HEK293 (cell line): ENCODE measurements around the gene BICC1.

ENCODE experiments used
- GLIS1 ChIP-seq: fragments of 450-650 bp; formaldehyde crosslinking; IDR thresholded peaks from 2 replicates; pipeline ENCODE4 v1.5.1; 2016; ENCODE audit warnings: missing biosample characterization, missing genetic modification characterization
- KLF1 ChIP-seq: fragments of 450-650 bp; formaldehyde crosslinking; IDR thresholded peaks from 2 replicates; pipeline ENCODE4 v1.5.1; 2016; ENCODE audit warnings: missing biosample characterization, missing genetic modification characterization
- MYNN ChIP-seq: fragments of 450-650 bp; formaldehyde crosslinking; IDR thresholded peaks from 2 replicates; pipeline ENCODE4 v1.5.1; 2016; ENCODE audit warnings: missing biosample characterization, missing genetic modification characterization, borderline replicate concordance
- REST ChIP-seq: fragments of 450-650 bp; formaldehyde crosslinking; IDR thresholded peaks from 2 replicates; pipeline ENCODE4 v1.5.1; 2016; ENCODE audit warnings: missing biosample characterization, missing genetic modification characterization
- YY1 ChIP-seq: fragments of 450-650 bp; formaldehyde crosslinking; IDR thresholded peaks from 2 replicates; pipeline ENCODE4 v1.5.1; 2018; ENCODE audit warnings: missing biosample characterization, missing genetic modification characterization
- ZNF140 ChIP-seq: fragments of 450-650 bp; formaldehyde crosslinking; IDR thresholded peaks from 2 replicates; pipeline ENCODE4 v1.5.1; 2016; ENCODE audit warnings: missing biosample characterization, missing genetic modification characterization
- ZNF585B ChIP-seq: fragments of 450-650 bp; formaldehyde crosslinking; IDR thresholded peaks from 2 replicates; pipeline ENCODE4 v1.5.1; 2016; ENCODE audit warnings: missing biosample characterization, missing genetic modification characterization
- ZNF785 ChIP-seq: fragments of 450-650 bp; formaldehyde crosslinking; IDR thresholded peaks from 2 replicates; pipeline ENCODE4 v1.5.1; 2016; ENCODE audit warnings: missing biosample characterization, missing genetic modification characterization
- TF ChIP-seq, protein P1 (sequence below): fragments of 450-650 bp; formaldehyde crosslinking; IDR thresholded peaks from 2 replicates; pipeline ENCODE4 v1.5.1; 2016; ENCODE audit warnings: missing biosample characterization, missing genetic modification characterization

DNA sequence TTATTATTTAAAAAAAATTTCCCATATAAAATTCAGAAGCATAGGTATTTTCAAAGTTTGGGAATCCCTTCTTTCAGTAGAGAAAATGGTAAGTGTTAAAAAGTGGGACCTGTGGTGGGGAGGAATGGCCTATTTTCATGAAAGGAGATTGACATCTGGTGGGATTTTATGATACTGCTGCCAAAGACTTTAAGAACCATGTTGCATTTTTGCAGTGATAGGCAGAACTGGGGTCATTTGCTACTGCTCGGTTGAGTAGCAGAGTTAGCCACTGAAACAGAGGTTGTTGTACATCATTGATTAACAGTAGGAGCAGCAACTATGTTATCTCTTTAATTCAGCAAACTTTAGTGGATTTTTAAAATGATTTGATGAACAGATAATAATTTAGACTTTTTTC is 4.4 kb downstream of the BICC1 start:
- no peak for TF ChIP-seq REST
- TF ChIP-seq, protein P1, sequence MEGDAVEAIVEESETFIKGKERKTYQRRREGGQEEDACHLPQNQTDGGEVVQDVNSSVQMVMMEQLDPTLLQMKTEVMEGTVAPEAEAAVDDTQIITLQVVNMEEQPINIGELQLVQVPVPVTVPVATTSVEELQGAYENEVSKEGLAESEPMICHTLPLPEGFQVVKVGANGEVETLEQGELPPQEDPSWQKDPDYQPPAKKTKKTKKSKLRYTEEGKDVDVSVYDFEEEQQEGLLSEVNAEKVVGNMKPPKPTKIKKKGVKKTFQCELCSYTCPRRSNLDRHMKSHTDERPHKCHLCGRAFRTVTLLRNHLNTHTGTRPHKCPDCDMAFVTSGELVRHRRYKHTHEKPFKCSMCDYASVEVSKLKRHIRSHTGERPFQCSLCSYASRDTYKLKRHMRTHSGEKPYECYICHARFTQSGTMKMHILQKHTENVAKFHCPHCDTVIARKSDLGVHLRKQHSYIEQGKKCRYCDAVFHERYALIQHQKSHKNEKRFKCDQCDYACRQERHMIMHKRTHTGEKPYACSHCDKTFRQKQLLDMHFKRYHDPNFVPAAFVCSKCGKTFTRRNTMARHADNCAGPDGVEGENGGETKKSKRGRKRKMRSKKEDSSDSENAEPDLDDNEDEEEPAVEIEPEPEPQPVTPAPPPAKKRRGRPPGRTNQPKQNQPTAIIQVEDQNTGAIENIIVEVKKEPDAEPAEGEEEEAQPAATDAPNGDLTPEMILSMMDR (tag by site-specific recombination), result no peak
- no peak for TF ChIP-seq GLIS1 (tag by site-specific recombination)
- TF ChIP-seq MYNN (tag by site-specific recombination), result no peak
- no peak for TF ChIP-seq ZNF585B (tag by site-specific recombination)
- no peak for TF ChIP-seq YY1 (tag by site-specific recombination)
- no peak for TF ChIP-seq ZNF140
- TF ChIP-seq KLF1, result no peak
- TF ChIP-seq ZNF785, result no peak
